GM21367 (cell line): ENCODE measurements around the gene ZNF426.
"Not testable (repeated sequence)": the region's sequence is repeated elsewhere in the genome, so short reads cannot be mapped to it uniquely, and the experiment has no call there.

ENCODE experiments used
- ATAC-seq: cut with Tn5 transposase; IDR thresholded peaks from one replicate; pipeline ENCODE4 v1.9.1; 2021; ENCODE audit not compliant: unreplicated experiment

ZNF426 gene

GRCh38 chr19:9538183-9539058, at the start of gene ZNF426:
TSS of gene ZNF426 (minus strand) at chr19:9538645. CDS start at chr19:9536232, 2,413 bp downstream.
- ATAC-seq = peak; percentile 58

GRCh38 chr19:9586764-9587163, 48.3 kb upstream of the ZNF426 start:
- ATAC-seq = no peak

- ATAC-seq = peak; percentile 62
These were observed 45.8 kb upstream of the ZNF426 start, which contains the start of gene ZNF121 for GRCh38 chr19:9584073-9584833. TSS of gene ZNF121 (minus strand) at chr19:9584504. CDS start at chr19:9568097, 16,407 bp downstream.

- not testable (repeated sequence) for ATAC-seq
These were observed 43.8 kb upstream of the ZNF426 start for GRCh38 chr19:9582081-9582725.

- ATAC-seq = no peak
These were observed 42.3 kb upstream of the ZNF426 start for GRCh38 chr19:9580728-9581127.

GRCh38 chr19:9570255-9570654, 31.8 kb upstream of the ZNF426 start:
- ATAC-seq = no peak

- ATAC-seq = no peak
These were observed 28.3 kb upstream of the ZNF426 start for GRCh38 chr19:9566729-9567128.

- ATAC-seq = no peak
These were observed 27.7 kb upstream of the ZNF426 start for GRCh38 chr19:9565900-9566705.

- ATAC-seq = no peak
These were observed 14.3 kb upstream of the ZNF426 start for GRCh38 chr19:9552536-9553274.

GRCh38 chr19:9547870-9548269, 9.4 kb upstream of the ZNF426 start:
- no peak for ATAC-seq

GRCh38 chr19:9541281-9541680, 2.8 kb upstream of the ZNF426 start:
- ATAC-seq = not testable (repeated sequence)

GRCh38 chr19:9539921-9540320, 1.5 kb upstream of the ZNF426 start:
- ATAC-seq = not testable (repeated sequence)

GRCh38 chr19:9539201-9539600, 756 bp upstream of the ZNF426 start:
- not testable (repeated sequence) for ATAC-seq

- ATAC-seq = no peak
These were observed 2.5 kb downstream of the ZNF426 start for GRCh38 chr19:9535934-9536333.

GRCh38 chr19:9531933-9532332, 6.5 kb downstream of the ZNF426 start:
- no peak for ATAC-seq

- ATAC-seq = no peak
These were observed 9.6 kb downstream of the ZNF426 start for GRCh38 chr19:9528757-9529336.

GRCh38 chr19:9523885-9524474, 14.5 kb downstream of the ZNF426 start:
- ATAC-seq = no peak

GRCh38 chr19:9507285-9507684, 31.2 kb downstream of the ZNF426 start:
- no peak for ATAC-seq

- ATAC-seq = no peak
These were observed 37.6 kb downstream of the ZNF426 start for GRCh38 chr19:9500796-9501195.
